ENCODE data around the gene GABRG3. TPM values are rescaled to one million over a fixed set of nuclear protein-coding genes. Genes with fewer than 3 reads are reported as not detected.

The GABRG3 gene
- polyA plus RNA-seq, 1 experiment = not detected

DNA sequence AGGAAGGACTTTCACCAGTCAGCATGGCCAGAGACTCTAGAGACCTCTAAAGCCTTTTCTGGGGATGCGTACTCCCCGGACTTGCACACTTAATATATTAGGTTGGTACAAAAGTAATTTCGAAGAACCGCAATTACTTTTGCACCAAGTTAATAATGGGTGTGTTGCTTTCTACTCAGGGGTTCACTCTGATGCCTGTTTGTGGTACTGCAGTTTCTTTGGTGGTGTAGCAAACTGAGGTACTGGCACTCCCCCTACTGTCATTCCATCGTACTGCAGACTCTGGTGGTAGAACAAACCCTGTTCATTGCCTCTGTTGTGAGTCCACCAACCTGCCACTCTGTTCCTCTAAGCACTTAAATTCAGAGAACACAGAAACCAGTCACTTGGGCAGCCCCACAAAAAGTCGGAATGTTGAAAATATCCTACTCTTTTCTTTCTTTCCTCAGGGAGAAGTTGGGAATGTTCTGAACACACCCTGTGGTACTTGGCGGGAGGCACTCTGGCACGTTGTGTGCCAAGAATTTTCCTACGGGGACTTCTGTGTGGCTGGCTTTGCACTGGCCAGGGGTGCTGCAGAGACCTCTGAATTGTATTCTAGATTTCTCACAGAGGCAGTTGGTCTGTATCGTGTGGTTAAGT is 46.3 kb downstream of the GABRG3 start:
- no peak for DNase-seq (ENCODE audit: low read depth)
- Histone ChIP-seq H3K27me3 (ENCODE audit: control insufficient read depth, insufficient read depth, low read length) (no peaks in the 10 kb centered on the region), H3K36me3 (ENCODE audit: control insufficient read depth, insufficient read depth, low read length) (no peaks in the 10 kb centered on the region), H3K4me3 (ENCODE audit: low read depth, low read length) (no peak overlapping the region)
- TF ChIP-seq, protein P1, sequence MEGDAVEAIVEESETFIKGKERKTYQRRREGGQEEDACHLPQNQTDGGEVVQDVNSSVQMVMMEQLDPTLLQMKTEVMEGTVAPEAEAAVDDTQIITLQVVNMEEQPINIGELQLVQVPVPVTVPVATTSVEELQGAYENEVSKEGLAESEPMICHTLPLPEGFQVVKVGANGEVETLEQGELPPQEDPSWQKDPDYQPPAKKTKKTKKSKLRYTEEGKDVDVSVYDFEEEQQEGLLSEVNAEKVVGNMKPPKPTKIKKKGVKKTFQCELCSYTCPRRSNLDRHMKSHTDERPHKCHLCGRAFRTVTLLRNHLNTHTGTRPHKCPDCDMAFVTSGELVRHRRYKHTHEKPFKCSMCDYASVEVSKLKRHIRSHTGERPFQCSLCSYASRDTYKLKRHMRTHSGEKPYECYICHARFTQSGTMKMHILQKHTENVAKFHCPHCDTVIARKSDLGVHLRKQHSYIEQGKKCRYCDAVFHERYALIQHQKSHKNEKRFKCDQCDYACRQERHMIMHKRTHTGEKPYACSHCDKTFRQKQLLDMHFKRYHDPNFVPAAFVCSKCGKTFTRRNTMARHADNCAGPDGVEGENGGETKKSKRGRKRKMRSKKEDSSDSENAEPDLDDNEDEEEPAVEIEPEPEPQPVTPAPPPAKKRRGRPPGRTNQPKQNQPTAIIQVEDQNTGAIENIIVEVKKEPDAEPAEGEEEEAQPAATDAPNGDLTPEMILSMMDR (IDR thresholded peaks at IDR 0.05; ENCODE audit: insufficient read depth, low read depth, low read length) = peak; percentile 54
- POLR2A ChIA-PET = no interaction called here
- CTCF ChIA-PET = no interaction called here

DNA sequence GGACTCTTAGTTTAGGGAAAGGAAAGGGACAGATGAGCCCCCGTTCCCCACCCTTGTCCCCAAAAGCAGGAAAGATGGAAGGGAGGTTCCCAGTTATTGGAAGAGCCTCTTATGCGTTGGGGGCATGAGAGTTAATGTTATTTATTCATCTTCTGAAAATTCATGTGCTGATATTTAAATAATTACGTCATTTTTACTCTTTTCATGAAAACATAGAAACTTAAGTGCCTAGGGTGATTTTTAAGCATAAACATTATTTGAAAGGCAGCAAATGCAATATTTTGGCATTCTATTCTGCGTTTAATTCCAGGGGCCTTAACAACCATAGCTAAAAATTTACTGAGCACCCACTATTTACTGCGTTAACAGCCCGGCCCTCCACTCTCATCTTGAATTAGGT is 48.7 kb downstream of the GABRG3 start:
- Histone ChIP-seq H3K4me3 (ENCODE audit: low read depth, low read length) (no peak overlapping the region), H3K27me3 (ENCODE audit: control insufficient read depth, insufficient read depth, low read length) (no peaks in the 10 kb centered on the region), H3K36me3 (ENCODE audit: control insufficient read depth, insufficient read depth, low read length) (no peaks in the 10 kb centered on the region)
- TF ChIP-seq, protein P1 (IDR thresholded peaks at IDR 0.05; ENCODE audit: insufficient read depth, low read depth, low read length) = no peak
- CTCF ChIA-PET = no interaction called here
- POLR2A ChIA-PET = no interaction called here
- no peak for DNase-seq (ENCODE audit: low read depth)

DNA sequence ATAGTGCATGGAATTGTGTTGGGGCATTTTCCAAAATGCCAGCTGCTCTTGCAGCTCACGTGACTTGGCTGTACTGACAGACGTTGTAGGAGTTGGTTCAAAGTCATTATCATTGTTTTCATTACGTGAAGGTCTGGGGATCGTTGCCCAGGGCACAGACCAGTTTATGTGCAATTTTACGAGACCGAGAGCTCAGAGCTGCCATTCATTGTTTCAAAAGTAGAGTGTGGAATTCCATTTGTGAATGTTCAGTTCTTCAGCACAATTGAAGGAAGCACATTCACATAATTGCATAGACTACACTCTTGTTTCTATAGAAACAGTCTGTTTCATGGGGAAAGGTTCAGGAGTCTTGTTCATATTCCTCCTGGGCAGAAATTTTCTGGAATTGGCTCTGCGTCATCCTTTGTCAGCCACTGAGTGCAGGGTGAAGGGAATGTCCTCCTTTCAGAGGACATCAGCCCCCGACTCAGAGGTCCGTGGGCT is 54.5 kb downstream of the GABRG3 start:
- CTCF ChIA-PET = no interaction called here
- DNase-seq (ENCODE audit: low read depth) = no peak
- Histone ChIP-seq H3K4me3 (ENCODE audit: low read depth, low read length) (no peak overlapping the region), H3K36me3 (ENCODE audit: control insufficient read depth, insufficient read depth, low read length) (no peaks in the 10 kb centered on the region), H3K27me3 (ENCODE audit: control insufficient read depth, insufficient read depth, low read length) (no peaks in the 10 kb centered on the region)
- TF ChIP-seq, protein P1 (IDR thresholded peaks at IDR 0.05; ENCODE audit: insufficient read depth, low read depth, low read length) = no peak
- POLR2A ChIA-PET = no interaction called here

DNA sequence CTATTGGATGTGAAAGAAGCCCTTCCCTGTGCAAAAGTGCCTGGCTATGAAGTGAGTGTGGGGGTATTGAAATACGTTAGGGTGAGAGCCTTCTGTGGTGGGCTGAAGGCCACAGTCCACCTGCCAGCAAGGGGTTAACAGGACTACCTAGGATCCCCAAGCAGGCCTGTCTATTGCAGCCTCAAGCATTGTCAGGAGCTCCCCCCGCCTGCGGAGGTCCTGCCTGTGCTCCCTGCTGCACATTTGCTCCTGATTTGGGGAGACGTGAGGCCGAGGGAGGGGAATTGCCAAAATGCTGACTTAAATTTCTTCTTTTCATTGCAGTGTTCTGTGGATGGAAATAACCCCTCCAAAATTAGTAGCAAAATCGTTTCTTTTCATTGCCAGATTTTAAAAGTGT is 56.2 kb downstream of the GABRG3 start:
- TF ChIP-seq, protein P1 (IDR thresholded peaks at IDR 0.05; ENCODE audit: insufficient read depth, low read depth, low read length) = no peak
- Histone ChIP-seq H3K27me3 (ENCODE audit: control insufficient read depth, insufficient read depth, low read length) (no peaks in the 10 kb centered on the region), H3K36me3 (ENCODE audit: control insufficient read depth, insufficient read depth, low read length) (no peaks in the 10 kb centered on the region), H3K4me3 (ENCODE audit: low read depth, low read length) (no peak overlapping the region)
- no peak for DNase-seq (ENCODE audit: low read depth)
- ChIA-PET CTCF (no interaction called here), POLR2A (no interaction called here)

DNA sequence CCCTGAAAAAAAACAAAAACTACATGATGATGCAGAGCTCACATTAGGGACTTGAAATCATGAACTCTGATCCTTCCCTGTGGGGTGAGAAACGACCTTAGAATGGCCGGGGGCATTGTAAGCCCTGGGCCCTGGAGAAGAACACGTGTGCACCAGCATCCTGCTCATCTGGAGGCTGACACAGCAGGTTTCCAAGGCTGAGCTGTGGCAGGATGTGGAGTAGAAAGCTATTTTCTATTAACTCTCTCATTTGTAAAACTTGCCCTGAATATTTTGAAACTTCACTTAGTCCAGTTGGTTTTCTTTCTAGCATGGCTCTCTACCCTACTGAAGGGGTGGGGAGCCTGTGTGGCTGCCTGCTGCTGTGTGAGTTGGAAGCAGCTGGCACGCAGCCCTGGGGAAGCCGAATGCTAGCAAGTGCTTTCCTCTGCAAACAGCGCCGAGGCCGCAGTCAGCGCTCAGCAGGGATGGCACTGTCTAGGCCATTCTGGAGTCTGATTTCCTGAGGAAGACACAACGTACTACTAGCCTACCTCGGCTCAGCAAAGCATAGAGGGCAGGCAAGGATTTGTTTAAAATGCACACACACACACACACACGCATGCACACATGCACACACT is 58.0 kb downstream of the GABRG3 start:
- ChIA-PET CTCF (no interaction called here), POLR2A (no interaction called here)
- Histone ChIP-seq H3K27me3 (ENCODE audit: control insufficient read depth, insufficient read depth, low read length) (no peaks in the 10 kb centered on the region), H3K36me3 (ENCODE audit: control insufficient read depth, insufficient read depth, low read length) (no peaks in the 10 kb centered on the region), H3K4me3 (ENCODE audit: low read depth, low read length) (no peak overlapping the region)
- DNase-seq (ENCODE audit: low read depth) = no peak
- TF ChIP-seq, protein P1 (IDR thresholded peaks at IDR 0.05; ENCODE audit: insufficient read depth, low read depth, low read length) = no peak

All from BJ (cell line).